PC-9 (cell line): ENCODE data around the gene CDC42EP1.

Experiments used
- EZH2 ChIP-seq: fragments of 200-600 bp; sonication (generic); IDR thresholded peaks from 2 replicates; pipeline ENCODE4 v1.8.0; 2017; ENCODE audit warnings: antibody characterized with exemption, low read depth
- TF ChIP-seq, protein P1 (sequence below): fragments of 200-600 bp; sonication (generic); conservative IDR thresholded peaks from 2 replicates; pipeline ENCODE4 v1.6.1; 2017; ENCODE audit warnings: mixed run types, antibody characterized with exemption, mild to moderate bottlenecking, moderate library complexity

DNA sequence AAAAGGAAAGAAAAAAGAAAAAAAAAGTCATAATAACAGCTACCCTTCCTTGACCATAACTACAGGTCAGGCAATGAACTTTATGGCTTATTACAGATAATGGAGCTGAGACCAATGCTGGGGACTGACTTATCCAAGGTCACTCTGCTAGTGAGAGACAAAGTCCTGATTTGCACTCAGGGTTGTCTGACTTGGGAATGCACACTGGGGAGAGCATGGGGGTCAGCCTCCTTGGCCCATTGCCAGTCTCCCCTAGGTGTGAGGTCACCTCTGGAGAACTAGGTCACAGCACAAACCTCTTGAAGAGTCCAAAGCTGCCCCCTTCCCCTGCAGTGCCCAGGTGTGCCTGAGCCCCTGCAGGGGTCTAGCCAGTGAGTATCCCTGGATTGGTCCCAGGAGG lies 5.3 kb upstream of the CDC42EP1 start:
- no peak for TF ChIP-seq EZH2
- TF ChIP-seq, protein P1, sequence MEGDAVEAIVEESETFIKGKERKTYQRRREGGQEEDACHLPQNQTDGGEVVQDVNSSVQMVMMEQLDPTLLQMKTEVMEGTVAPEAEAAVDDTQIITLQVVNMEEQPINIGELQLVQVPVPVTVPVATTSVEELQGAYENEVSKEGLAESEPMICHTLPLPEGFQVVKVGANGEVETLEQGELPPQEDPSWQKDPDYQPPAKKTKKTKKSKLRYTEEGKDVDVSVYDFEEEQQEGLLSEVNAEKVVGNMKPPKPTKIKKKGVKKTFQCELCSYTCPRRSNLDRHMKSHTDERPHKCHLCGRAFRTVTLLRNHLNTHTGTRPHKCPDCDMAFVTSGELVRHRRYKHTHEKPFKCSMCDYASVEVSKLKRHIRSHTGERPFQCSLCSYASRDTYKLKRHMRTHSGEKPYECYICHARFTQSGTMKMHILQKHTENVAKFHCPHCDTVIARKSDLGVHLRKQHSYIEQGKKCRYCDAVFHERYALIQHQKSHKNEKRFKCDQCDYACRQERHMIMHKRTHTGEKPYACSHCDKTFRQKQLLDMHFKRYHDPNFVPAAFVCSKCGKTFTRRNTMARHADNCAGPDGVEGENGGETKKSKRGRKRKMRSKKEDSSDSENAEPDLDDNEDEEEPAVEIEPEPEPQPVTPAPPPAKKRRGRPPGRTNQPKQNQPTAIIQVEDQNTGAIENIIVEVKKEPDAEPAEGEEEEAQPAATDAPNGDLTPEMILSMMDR: no peak
